GM18858 (cell line): ENCODE results near the gene MFGE8.

Source experiments
- ATAC-seq: cut with Tn5 transposase; IDR thresholded peaks from one replicate; pipeline ENCODE4 v1.9.1; 2021; ENCODE audit not compliant: unreplicated experiment

The MFGE8 gene

DNA sequence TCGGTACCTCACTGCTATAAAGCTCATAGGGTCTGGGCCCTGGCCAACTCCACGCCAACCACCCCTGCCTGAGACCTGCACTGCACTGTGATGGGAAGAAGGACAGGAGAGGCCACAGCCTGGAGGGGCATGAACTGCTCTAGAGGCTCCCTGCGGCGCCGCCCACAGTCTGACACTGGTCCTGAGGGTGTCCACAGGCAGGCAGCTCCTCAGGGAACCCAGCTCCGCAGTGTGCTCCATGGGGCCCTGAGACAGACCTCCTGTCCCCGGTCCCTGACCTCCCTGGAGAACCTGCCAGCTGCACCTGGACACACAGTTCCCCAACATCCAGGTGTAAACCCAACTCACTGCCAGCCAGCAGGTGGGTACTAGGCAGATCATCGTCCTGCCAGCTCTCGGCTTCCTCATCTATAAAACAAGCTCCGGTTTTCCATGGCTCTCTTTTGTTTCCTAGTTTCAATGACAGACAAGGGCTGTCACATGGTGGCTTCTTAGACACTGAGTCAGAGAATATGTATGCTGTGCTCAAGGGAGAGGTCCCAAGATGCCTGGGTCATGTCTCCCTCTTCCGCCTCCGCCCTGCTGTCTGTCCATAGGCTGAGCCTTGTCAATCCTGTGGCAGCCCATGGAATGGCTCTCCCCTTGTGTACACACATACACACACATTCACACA lies 12.7 kb downstream of the MFGE8 start:
- no peak for ATAC-seq

GRCh38 chr15:88899251-88899650 lies 13.9 kb downstream of the MFGE8 start:
- no peak for ATAC-seq

GRCh38 chr15:88898736-88899135 lies 14.4 kb downstream of the MFGE8 start:
- ATAC-seq: no peak

- ATAC-seq: no peak
These were observed 15.6 kb downstream of the MFGE8 start for GRCh38 chr15:88897456-88898194.

DNA sequence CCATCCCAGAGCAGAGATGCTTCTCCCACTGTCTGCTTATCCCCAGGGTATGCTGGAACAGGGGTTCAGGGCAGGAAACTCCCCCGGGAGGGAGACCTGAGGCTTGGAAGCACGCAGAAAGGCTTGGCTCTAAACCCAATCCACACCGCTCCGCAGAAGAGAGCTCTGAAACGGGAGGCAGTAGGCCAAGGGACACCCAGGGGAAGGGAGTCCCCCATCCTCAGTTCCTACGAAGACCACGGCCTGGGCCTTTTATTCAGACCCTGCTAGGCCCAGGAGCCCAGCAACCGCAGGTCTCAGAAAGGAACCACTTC lies 16.1 kb downstream of the MFGE8 start:
- ATAC-seq: no peak

DNA sequence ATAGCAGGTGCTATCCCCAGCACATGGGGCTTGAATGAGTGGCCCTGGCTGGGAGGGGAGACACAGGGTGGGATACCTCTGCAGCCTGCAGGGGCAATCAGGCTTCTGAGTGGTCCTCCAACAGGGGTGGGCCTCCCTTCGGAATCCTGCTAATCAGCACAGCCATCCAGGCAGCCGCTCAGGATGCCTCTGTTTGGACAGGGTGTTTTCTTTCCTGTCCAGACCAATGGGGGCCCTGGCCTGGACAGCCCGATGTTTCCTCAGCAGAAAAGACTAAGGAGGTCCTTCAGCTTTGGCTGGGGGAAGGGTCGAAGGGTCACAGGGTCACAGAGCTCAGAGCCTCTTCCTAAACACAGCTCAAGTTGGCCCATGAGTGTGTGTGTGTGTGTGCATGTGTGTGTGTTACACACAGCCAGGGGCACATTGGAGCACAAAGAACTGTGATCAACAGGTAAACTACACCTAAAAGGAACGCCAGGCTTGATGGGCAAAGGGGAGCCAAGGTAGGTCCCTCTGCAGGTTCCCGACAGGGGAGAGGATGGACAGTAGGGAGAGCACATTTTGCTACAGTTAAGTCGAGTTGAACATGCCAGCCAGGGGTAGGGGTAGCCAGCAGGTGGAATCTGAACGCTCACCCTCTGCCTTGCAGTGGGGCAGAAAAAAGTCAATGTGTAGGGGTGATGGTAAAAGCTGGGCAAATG lies 16.7 kb downstream of the MFGE8 start:
- ATAC-seq: no peak

- ATAC-seq: no peak
These were observed 18.1 kb downstream of the MFGE8 start, which contains the start of gene HAPLN3 for GRCh38 chr15:88894819-88895767. Gene HAPLN3, minus strand, starts transcription at chr15:88895544. Its CDS starts 8,246 bp downstream, at chr15:88887298.

DNA sequence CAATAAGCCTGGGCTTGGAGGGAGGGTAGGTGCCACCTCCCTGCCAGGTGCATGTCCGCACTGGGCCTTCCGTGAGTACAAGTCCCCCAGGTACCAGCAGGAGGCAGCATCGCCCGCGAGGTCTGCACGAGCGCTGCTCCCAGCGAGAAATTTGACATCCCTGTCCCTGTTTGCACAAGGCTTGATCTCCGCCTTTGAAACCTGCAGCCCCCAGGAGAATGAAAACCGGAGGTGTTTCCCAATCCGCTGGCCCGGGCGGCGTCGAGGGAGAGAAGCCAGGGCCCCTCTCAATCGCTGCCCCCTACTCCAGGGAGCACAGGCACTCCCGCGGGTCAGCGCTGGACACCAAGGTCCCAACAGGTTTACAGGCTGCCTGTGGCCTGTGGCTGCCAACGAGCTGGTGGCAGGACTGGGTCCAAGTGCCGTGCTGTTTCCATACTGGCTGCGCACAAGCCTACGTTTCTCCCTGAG lies 18.8 kb downstream of the MFGE8 start:
- ATAC-seq: no peak

DNA sequence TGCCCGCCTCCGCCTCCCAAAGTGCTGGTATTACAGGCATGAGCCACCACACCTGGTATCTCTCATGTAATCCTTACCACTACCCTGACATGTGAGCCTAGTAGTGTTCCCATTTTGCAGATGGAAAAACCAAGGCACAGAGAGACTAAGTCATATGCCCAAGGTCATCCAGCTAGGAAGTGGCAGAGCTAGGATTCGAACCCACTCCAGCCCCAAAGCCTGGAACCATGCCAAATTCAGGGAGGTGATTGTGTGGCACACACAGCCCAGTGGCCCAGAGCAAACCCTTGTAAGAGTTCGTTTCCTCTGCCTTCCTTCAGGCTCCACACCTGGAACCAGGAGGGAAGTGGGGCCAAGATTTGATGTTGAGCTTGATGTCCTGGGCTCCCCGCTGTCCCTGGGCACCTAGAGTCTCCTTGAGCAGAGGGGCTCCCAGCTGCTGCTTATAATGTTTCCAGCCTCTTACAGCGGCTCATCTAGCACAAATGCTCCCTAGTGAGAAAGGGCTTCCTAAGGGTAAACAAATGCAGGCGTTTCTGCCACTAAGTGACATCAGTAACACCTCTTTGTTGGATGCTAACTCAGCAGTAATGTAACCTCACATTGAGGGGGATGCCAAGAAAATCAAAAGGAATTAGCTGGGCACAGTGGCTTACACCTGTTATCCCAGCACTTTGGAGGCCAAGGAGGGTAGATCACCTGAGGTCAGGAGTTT lies 21.5 kb downstream of the MFGE8 start:
- ATAC-seq: no peak

DNA sequence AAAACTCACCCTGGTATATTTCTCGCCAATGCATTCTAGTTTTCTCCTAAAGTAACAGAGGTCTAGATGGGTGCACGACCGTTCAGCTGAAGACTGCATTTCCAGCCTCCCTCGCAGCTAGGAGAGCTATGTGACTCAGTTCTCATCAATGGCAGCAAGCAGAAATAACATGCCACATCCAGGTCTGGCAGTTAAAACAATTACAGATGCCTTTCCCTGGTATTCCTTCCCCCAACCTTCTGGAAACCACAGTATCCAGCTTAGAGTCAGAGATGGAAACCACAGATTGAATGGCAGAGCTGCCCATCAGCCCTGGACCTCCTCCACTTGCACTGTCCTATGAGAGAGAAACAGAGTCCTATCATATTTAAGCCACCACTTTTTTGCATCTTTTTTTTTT lies 22.7 kb downstream of the MFGE8 start:
- ATAC-seq: no peak

DNA sequence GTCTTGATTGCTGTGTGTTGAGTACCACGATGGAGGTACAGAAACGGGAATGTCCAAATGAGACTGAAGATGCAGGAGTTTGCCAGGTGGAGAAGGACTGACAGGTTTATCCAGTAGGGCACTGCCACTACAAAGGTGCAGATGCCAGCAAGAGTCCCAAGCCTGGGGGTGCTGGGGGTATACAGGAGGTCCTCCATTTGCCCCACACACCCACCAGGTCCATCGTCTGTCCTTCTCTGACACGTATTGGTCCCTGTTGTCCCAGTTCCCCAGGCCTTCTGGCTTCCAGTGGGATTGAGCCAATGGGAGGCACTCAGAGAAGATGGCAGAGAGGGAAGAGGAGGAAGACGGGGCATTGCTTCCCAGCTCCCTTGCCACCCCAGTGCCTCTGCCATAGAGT lies 24.5 kb downstream of the MFGE8 start:
- ATAC-seq: no peak

- no peak for ATAC-seq
These were observed 26.1 kb downstream of the MFGE8 start for GRCh38 chr15:88887068-88887580.

GRCh38 chr15:88882785-88883184 lies 30.4 kb downstream of the MFGE8 start:
- ATAC-seq: no peak

DNA sequence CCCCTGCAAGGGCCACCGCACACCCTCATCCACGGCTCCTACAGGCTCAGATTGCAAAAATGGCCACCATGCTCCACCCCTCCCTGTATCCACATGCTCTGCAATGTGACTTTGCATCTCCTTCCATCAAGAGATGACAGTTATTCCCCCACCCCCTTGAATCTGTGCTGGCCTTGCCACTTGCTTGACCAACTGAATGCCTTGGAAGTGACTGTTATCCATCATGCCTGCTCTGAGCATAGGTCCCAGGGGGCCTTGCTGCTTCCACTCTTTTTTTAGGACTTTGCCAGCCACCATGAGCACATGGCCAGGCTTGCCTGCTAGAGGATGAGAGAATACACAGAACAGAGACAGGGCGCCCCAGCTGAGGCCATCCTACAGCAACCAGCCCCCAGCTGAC lies 31.4 kb downstream of the MFGE8 start:
- ATAC-seq: no peak

DNA sequence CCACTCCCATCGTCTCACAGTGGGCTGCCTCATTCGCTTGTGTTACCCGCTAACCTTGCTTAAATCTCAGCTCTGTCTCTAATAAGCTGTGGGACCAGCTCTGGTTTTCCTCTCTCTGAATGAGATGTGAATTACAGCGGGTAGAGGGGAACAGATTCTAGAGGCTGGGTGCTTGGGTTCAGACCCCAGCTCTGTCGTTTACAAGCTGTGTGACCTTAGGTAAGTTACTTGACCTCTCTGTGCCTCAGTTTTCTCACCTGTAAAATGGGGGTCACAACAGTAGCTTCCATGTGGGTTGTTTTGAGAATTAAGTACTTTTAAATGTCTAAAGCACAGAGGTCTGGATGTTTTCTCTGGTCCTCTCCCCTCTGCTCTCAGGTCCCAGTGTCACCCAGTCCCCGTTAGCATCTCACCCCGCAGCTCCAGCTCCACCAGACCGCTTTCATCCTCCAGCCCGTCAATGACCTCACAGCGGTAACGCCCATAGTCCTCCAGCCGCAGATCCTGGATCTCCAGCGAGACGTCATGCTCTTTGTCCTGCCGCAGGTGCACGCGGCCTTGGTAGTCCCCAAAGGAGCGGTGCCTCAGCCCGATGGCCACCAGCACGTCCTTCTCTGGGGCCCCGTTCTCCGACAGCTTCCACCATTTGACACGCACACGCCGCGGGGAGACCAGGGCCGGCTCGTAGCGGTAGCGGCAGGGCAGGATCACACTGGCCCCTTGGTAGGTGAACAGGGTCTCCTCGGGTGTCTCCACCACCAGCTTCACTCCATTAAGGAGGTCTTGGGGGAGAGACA lies 32.0 kb downstream of the MFGE8 start:
- ATAC-seq: no peak

- ATAC-seq: no peak
These were observed 34.4 kb downstream of the MFGE8 start for GRCh38 chr15:88878720-88879184.

GRCh38 chr15:88877906-88878305 lies 35.3 kb downstream of the MFGE8 start:
- ATAC-seq: no peak

DNA sequence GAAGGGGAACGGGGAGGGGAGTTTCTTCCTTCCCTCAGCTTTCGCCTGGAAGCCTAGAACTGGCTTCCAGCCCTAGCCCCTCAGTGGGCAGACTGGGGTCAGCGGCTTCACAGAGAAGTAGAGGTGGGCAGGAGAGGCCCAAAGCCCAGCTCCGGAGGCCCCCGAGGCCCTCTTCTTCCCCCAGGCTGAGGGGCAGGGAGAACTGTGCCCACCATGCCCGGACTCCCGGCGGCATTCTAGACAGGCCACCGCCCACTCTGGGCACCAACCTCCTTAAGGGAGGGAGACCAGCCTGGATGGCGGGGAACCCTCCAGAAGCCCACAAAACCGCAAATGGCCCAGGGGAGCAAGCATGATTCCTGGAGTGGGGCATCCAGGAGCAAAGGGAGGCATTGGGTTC lies 35.8 kb downstream of the MFGE8 start:
- no peak for ATAC-seq

DNA sequence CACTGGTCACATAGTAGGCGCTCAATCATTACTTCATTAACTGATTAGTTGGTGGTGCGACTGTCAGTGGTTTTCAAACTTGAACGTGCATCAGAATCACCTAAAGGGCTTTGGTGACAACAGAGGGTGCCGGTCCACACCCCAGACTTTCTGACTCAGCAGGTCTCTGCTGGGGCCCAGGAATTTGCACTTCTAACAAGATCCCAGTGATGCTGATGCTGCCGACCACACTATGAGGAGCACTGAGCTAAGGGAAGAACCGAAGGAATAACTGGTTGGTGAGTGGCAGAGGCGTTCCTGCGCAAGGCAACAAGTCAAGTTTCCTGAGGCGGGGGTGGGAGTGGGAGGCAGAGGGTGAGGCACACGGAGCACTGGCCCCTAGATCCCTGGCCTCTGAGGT lies 36.6 kb downstream of the MFGE8 start:
- ATAC-seq: no peak
